Measurements from ENCODE around the gene ASGR1.

Gene ASGR1

DNA sequence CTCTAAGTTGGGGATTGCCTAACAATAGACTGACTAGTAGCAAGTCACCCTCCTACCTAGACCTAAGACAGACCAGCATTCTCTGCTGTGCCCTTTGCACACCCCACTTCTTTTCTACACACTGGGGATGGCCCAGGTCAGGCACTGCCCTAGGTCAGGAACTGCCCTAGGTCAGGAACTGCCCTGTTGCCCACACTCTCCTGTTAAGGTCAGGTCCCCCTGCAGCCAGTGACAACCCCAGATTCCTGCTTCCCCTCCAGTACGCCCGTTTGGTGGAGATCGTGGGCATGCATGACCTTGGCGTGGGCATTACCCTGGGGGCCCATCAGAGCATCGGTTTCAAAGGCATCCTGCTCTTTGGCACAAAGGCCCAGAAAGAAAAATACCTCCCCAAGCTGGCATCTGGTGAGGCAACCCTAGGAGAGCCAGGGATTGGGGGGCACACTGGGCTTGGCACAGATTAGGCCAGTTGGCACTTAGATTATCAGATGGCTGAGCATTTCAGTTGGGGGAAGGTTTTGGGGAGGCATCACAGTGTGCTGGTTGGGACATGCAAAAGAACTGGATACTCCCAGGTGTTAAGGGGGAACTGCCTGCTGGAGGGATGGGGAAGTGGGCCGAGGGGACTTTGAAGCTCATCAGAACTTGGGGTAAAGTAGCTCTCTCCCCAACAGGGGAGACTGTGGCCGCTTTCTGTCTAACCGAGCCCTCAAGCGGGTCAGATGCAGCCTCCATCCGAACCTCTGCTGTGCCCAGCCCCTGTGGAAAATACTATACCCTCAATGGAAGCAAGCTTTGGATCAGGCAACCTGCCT is 42.3 kb upstream of the ASGR1 start:
- Histone ChIP-seq H3K27ac (ENCODE audit: low read depth, low read length) (peak overlapping the region; percentile 98), H3K9me3 (ENCODE audit: control insufficient read depth in 1 of 2, low read length in 2 of 2) (no peaks in the 10 kb centered on the region), H3K4me3 (ENCODE audit: low read depth in 1 of 2, low read length in 2 of 2) (peak overlapping the region; percentile 90 to 92), H3K9ac (ENCODE audit: low read depth in 1 of 2, low read length in 2 of 2) (peak overlapping the region; percentile 85 to 95), H3K27me3 (ENCODE audit: control insufficient read depth in 1 of 2, insufficient read depth in 2 of 2, low read length in 2 of 2) (no peaks in the 10 kb centered on the region), H3K4me1 (ENCODE audit: control insufficient read depth in 1 of 2, insufficient read depth in 2 of 2, low read length in 2 of 2) (peaks cover 38 to 48% of the 10 kb centered on the region in 2 donors), H3K36me3 (ENCODE audit: control insufficient read depth in 1 of 2, insufficient read depth in 2 of 2, low read length in 2 of 2) (peaks cover 39 to 54% of the 10 kb centered on the region in 2 donors)

DNA sequence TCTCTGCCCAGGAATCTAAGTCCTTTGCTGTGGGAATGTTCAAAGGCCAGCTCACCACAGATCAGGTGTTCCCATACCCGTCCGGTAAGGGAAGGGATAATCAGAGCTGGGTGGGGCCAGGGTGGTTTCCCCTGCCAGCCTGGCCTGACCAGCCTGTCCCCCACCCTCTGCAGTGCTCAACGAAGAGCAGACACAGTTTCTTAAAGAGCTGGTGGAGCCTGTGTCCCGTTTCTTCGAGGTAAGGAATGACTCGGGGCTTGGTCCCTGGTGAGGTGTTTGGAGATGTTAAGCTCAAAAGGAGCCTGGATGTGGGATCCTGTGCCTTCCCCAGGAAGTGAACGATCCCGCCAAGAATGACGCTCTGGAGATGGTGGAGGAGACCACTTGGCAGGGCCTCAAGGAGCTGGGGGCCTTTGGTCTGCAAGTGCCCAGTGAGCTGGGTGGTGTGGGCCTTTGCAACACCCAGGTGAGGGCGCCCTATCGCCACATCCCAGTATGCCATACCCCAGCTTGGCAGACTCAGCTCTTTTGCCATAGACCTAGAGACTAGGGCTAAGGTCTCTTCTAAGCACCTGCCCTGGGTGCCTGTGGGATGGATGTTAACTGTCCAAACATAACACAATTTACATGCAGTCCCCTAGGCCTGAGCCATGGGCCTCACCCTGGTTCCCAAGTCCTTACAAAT is 41.6 kb upstream of the ASGR1 start:
- H3K4me3 ChIP-seq (ENCODE audit: low read depth in 1 of 2, low read length in 2 of 2): peak overlapping the region; percentile 90 to 92
- peaks cover 44 to 48% of the 10 kb centered on the region in 2 donors for H3K4me1 ChIP-seq (ENCODE audit: control insufficient read depth in 1 of 2, insufficient read depth in 2 of 2, low read length in 2 of 2)
- H3K27me3 ChIP-seq (ENCODE audit: control insufficient read depth in 1 of 2, insufficient read depth in 2 of 2, low read length in 2 of 2): no peaks in the 10 kb centered on the region
- no peaks in the 10 kb centered on the region for H3K9me3 ChIP-seq (ENCODE audit: control insufficient read depth in 1 of 2, low read length in 2 of 2)
- peak overlapping the region; percentile 85 to 95 for H3K9ac ChIP-seq (ENCODE audit: low read depth in 1 of 2, low read length in 2 of 2)
- H3K36me3 ChIP-seq (ENCODE audit: control insufficient read depth in 1 of 2, insufficient read depth in 2 of 2, low read length in 2 of 2): peaks cover 39 to 48% of the 10 kb centered on the region in 2 donors
- H3K27ac ChIP-seq (ENCODE audit: low read depth, low read length): peak overlapping the region; percentile 98

- peak within 1 kb of the TSS; percentile 90 to 92 for H3K4me3 ChIP-seq (ENCODE audit: low read depth in 1 of 2, low read length in 2 of 2)
- H3K27me3 ChIP-seq (ENCODE audit: control insufficient read depth in 1 of 2, insufficient read depth in 2 of 2, low read length in 2 of 2): no peaks in the 10 kb centered on the region
- H3K27ac ChIP-seq (ENCODE audit: low read depth, low read length): peak within 1 kb of the TSS; percentile 98
- H3K9ac ChIP-seq (ENCODE audit: low read depth in 1 of 2, low read length in 2 of 2): peak within 1 kb of the TSS; percentile 85 to 95
- H3K36me3 ChIP-seq (ENCODE audit: control insufficient read depth in 1 of 2, insufficient read depth in 2 of 2, low read length in 2 of 2): peaks cover 34 to 41% of the 10 kb centered on the region in 2 donors
- no peaks in the 10 kb centered on the region for H3K9me3 ChIP-seq (ENCODE audit: control insufficient read depth in 1 of 2, low read length in 2 of 2)
- H3K4me1 ChIP-seq (ENCODE audit: control insufficient read depth in 1 of 2, insufficient read depth in 2 of 2, low read length in 2 of 2): peaks cover 48 to 49% of the 10 kb centered on the region in 2 donors
Measured at GRCh38 chr17:7219812-7220592, 40.8 kb upstream of the ASGR1 start, which contains the start of the genes ACADVL and DLG4. Gene ACADVL (plus strand): TSS chr17:7219938. CDS start chr17:7219985, 47 bp downstream. Gene DLG4 (minus strand): TSS chr17:7219836.

- Histone ChIP-seq H3K4me1 (ENCODE audit: control insufficient read depth in 1 of 2, insufficient read depth in 2 of 2, low read length in 2 of 2) (peaks cover 48 to 54% of the 10 kb centered on the region in 2 donors), H3K36me3 (ENCODE audit: control insufficient read depth in 1 of 2, insufficient read depth in 2 of 2, low read length in 2 of 2) (peaks cover 31 to 34% of the 10 kb centered on the region in 2 donors), H3K9ac (ENCODE audit: low read depth in 1 of 2, low read length in 2 of 2) (peak overlapping the region; percentile 85 to 95), H3K27ac (ENCODE audit: low read depth, low read length) (peak overlapping the region; percentile 98), H3K27me3 (ENCODE audit: control insufficient read depth in 1 of 2, insufficient read depth in 2 of 2, low read length in 2 of 2) (no peaks in the 10 kb centered on the region), H3K4me3 (ENCODE audit: low read depth in 1 of 2, low read length in 2 of 2) (peak overlapping the region; percentile 90 to 92), H3K9me3 (ENCODE audit: control insufficient read depth in 1 of 2, low read length in 2 of 2) (no peaks in the 10 kb centered on the region)
Measured at GRCh38 chr17:7219229-7219811, 40.1 kb upstream of the ASGR1 start.

DNA sequence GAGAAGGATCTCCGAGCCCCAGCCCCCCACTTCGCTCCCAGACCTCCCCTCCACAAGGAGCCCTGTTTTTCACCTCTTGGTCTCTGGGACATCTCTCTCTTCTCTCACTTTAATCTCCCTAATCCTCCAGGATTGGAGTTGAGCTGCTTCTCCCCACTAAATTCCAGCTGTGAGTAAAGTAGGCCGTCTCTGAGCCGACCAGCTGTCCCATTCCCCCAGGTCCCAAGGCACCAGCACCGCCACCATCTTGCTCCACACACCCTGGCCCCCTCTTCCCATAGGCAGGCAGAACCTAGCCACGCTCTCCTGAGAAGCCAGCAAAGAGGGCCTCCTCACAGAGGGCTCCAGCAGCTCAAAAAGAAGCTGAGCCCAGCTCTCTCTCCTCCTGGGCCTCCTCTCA is 39.6 kb upstream of the ASGR1 start:
- H3K27me3 ChIP-seq (ENCODE audit: control insufficient read depth in 1 of 2, insufficient read depth in 2 of 2, low read length in 2 of 2): no peaks in the 10 kb centered on the region
- no peaks in the 10 kb centered on the region for H3K9me3 ChIP-seq (ENCODE audit: control insufficient read depth in 1 of 2, low read length in 2 of 2)
- H3K4me3 ChIP-seq (ENCODE audit: low read depth in 1 of 2, low read length in 2 of 2): peak overlapping the region in 1 of 2 donors; percentile 90
- peak overlapping the region in 1 of 2 donors; percentile 95 for H3K9ac ChIP-seq (ENCODE audit: low read depth in 1 of 2, low read length in 2 of 2)
- H3K27ac ChIP-seq (ENCODE audit: low read depth, low read length): no peak overlapping the region
- peaks cover 52 to 58% of the 10 kb centered on the region in 2 donors for H3K4me1 ChIP-seq (ENCODE audit: control insufficient read depth in 1 of 2, insufficient read depth in 2 of 2, low read length in 2 of 2)
- peaks cover 26 to 28% of the 10 kb centered on the region in 2 donors for H3K36me3 ChIP-seq (ENCODE audit: control insufficient read depth in 1 of 2, insufficient read depth in 2 of 2, low read length in 2 of 2)

DNA sequence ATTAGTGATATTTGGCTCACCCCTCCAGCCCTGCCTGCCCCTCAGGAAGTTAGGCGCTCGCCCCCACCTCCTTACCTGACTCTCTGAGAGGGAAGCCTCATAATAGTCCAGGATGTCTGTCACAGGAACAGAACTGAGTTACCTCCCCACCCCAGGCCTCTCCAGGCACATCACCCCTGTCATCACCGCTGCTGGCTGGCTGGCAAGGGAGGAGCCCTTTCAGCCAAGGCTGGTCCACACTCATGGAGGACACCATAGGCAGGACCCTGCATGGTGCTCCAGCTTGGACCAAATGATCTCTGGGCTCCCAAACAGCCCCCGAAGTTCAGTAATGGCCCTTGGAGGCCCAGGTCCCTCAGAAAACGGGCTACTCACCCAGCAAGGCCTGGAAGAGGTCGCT is 39.0 kb upstream of the ASGR1 start:
- H3K4me3 ChIP-seq (ENCODE audit: low read depth in 1 of 2, low read length in 2 of 2): peak overlapping the region in 1 of 2 donors; percentile 59
- H3K36me3 ChIP-seq (ENCODE audit: control insufficient read depth in 1 of 2, insufficient read depth in 2 of 2, low read length in 2 of 2): peaks cover 20 to 22% of the 10 kb centered on the region in 2 donors
- H3K27me3 ChIP-seq (ENCODE audit: control insufficient read depth in 1 of 2, insufficient read depth in 2 of 2, low read length in 2 of 2): no peaks in the 10 kb centered on the region
- peak overlapping the region in 1 of 2 donors; percentile 55 for H3K9ac ChIP-seq (ENCODE audit: low read depth in 1 of 2, low read length in 2 of 2)
- no peaks in the 10 kb centered on the region for H3K9me3 ChIP-seq (ENCODE audit: control insufficient read depth in 1 of 2, low read length in 2 of 2)
- no peak overlapping the region for H3K27ac ChIP-seq (ENCODE audit: low read depth, low read length)
- peaks cover 53 to 60% of the 10 kb centered on the region in 2 donors for H3K4me1 ChIP-seq (ENCODE audit: control insufficient read depth in 1 of 2, insufficient read depth in 2 of 2, low read length in 2 of 2)

GRCh38 chr17:7217113-7217987 is 38.2 kb upstream of the ASGR1 start:
- H3K9ac ChIP-seq (ENCODE audit: low read depth in 1 of 2, low read length in 2 of 2): peak overlapping the region; percentile 32 to 55
- H3K4me1 ChIP-seq (ENCODE audit: control insufficient read depth in 1 of 2, insufficient read depth in 2 of 2, low read length in 2 of 2): peaks cover 45 to 60% of the 10 kb centered on the region in 2 donors
- H3K9me3 ChIP-seq (ENCODE audit: control insufficient read depth in 1 of 2, low read length in 2 of 2): no peaks in the 10 kb centered on the region
- peak overlapping the region; percentile 43 to 59 for H3K4me3 ChIP-seq (ENCODE audit: low read depth in 1 of 2, low read length in 2 of 2)
- no peaks in the 10 kb centered on the region for H3K27me3 ChIP-seq (ENCODE audit: control insufficient read depth in 1 of 2, insufficient read depth in 2 of 2, low read length in 2 of 2)
- peaks cover 12 to 14% of the 10 kb centered on the region in 2 donors for H3K36me3 ChIP-seq (ENCODE audit: control insufficient read depth in 1 of 2, insufficient read depth in 2 of 2, low read length in 2 of 2)
- H3K27ac ChIP-seq (ENCODE audit: low read depth, low read length): no peak overlapping the region

DNA sequence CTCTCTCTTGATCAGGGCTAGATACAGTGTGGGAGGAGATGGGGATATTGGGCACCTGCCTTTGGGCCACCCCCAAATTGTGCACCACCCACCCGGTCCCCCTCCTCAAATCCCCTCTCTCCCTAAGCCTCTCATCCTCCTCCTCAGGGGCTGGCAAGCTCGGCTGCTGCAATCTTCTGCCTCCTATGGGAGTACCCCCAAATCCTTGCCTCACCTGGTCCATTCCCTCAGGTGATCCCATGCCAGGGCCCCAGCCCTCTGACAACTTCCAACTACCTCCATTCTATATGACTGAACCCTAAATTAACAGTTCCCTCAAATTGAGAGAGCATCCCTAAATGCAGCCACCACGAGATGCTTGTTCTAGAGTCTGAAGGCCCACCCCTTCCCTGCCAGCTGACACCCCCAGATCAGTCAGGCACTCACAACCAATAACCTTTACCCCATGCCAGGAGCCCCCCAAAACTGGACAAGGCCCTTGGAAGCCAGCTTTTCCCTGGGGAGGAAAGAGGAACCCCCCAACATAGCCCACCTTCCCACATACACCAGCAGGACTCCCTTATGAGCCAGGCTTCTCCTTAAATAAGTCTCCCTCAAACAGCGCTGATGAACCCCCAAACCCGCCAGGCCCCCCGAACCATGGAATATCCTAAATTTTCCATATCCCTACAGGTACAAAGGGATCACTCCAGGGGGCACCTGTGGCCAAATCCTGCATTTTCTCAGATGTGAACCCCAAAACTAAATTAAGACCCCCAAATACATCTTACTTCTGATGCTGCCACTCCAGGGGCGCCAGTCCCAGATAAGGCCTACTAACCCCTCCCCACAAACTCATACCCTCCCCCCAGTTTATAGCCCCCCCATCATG is 37.3 kb upstream of the ASGR1 start:
- Histone ChIP-seq H3K4me1 (ENCODE audit: control insufficient read depth in 1 of 2, insufficient read depth in 2 of 2, low read length in 2 of 2) (peaks cover 37 to 55% of the 10 kb centered on the region in 2 donors), H3K9ac (ENCODE audit: low read depth in 1 of 2, low read length in 2 of 2) (peak overlapping the region; percentile 20), H3K4me3 (ENCODE audit: low read depth in 1 of 2, low read length in 2 of 2) (peak overlapping the region; percentile 28 to 43), H3K36me3 (ENCODE audit: control insufficient read depth in 1 of 2, insufficient read depth in 2 of 2, low read length in 2 of 2) (peaks cover 5% of the 10 kb centered on the region in 2 donors), H3K27me3 (ENCODE audit: control insufficient read depth in 1 of 2, insufficient read depth in 2 of 2, low read length in 2 of 2) (peaks cover 0 to 4% of the 10 kb centered on the region in 2 donors), H3K27ac (ENCODE audit: low read depth, low read length) (no peak overlapping the region), H3K9me3 (ENCODE audit: control insufficient read depth in 1 of 2, low read length in 2 of 2) (no peaks in the 10 kb centered on the region)

Measured in duodenal mucosa (tissue), 2 donors.